GM21515 (cell line): ENCODE measurements around the gene UBR4.
A peak's percentile ranks its signal among the peaks of the same experiment; 100 is the strongest.
"Not testable (repeated sequence)": the region's sequence is repeated elsewhere in the genome, so short reads cannot be mapped to it uniquely, and the experiment has no call there.

Experiments used
- ATAC-seq: cut with Tn5 transposase; IDR thresholded peaks from one replicate; pipeline ENCODE4 v1.9.1; 2021; ENCODE audit not compliant: unreplicated experiment

The UBR4 gene

GRCh38 chr1:19209990-19210771, at the start of gene UBR4:
TSS of gene UBR4 (minus strand) at chr1:19210266. CDS start at chr1:19210248, 18 bp downstream.
- ATAC-seq, result peak; percentile 75

GRCh38 chr1:19258353-19258752, 48.3 kb upstream of the UBR4 start:
- ATAC-seq, result no peak

GRCh38 chr1:19257178-19257914, 47.3 kb upstream of the UBR4 start:
- ATAC-seq, result no peak

- not testable (repeated sequence) for ATAC-seq
Measured at GRCh38 chr1:19256301-19256700, 46.2 kb upstream of the UBR4 start.

- ATAC-seq, result no peak
Measured at GRCh38 chr1:19255288-19255687, 45.2 kb upstream of the UBR4 start.

GRCh38 chr1:19254416-19254815, 44.4 kb upstream of the UBR4 start:
- no peak for ATAC-seq

GRCh38 chr1:19251305-19252196, 41.5 kb upstream of the UBR4 start, which contains the start of the genes EMC1 and MRTO4:
TSS of gene EMC1 (minus strand) at chr1:19251524. CDS start at chr1:19251509, 15 bp downstream.
TSS of gene MRTO4 (plus strand) at chr1:19251805. CDS start at chr1:19251836, 31 bp downstream.
- peak; percentile 75 for ATAC-seq

GRCh38 chr1:19250629-19251304, 40.7 kb upstream of the UBR4 start:
- ATAC-seq, result no peak

- no peak for ATAC-seq
Measured at GRCh38 chr1:19240673-19241538, 30.8 kb upstream of the UBR4 start.

GRCh38 chr1:19239876-19240275, 29.8 kb upstream of the UBR4 start:
- ATAC-seq, result no peak

- no peak for ATAC-seq
Measured at GRCh38 chr1:19234224-19234623, 24.2 kb upstream of the UBR4 start.

GRCh38 chr1:19232524-19232846, 22.4 kb upstream of the UBR4 start:
- ATAC-seq, result no peak

- not testable (repeated sequence) for ATAC-seq
Measured at GRCh38 chr1:19231736-19232523, 21.9 kb upstream of the UBR4 start.

- ATAC-seq, result no peak
Measured at GRCh38 chr1:19229828-19230325, 19.8 kb upstream of the UBR4 start.

- ATAC-seq, result no peak
Measured at GRCh38 chr1:19229229-19229628, 19.2 kb upstream of the UBR4 start.

- no peak for ATAC-seq
Measured at GRCh38 chr1:19222979-19223824, 13.1 kb upstream of the UBR4 start.

GRCh38 chr1:19222573-19222972, 12.5 kb upstream of the UBR4 start:
- no peak for ATAC-seq

GRCh38 chr1:19220991-19221390, 10.9 kb upstream of the UBR4 start:
- no peak for ATAC-seq
